GM04504 (cell line): ENCODE results near the gene LIN37.

Source experiments
- DNase-seq: peaks from one replicate; pipeline ENCODE4 v3.0.0-alpha.2; 2012; ENCODE audit warnings: low read depth

LIN37 gene

GRCh38 chr19:35748106-35749020, at the start of gene LIN37:
LIN37 (plus strand) TSS chr19:35748576; CDS start chr19:35748725, 149 bp downstream.
- peak; percentile 99 for DNase-seq

GRCh38 chr19:35702223-35703012, 46.0 kb upstream of the LIN37 start:
- peak; percentile 93 for DNase-seq

- DNase-seq: no peak
Measured at GRCh38 chr19:35703343-35703742, 45.0 kb upstream of the LIN37 start.

- DNase-seq: no peak
Measured at GRCh38 chr19:35704218-35704617, 44.2 kb upstream of the LIN37 start, which contains the start of gene ZBTB32. ZBTB32 (plus strand) TSS chr19:35704558; CDS start chr19:35714627, 10,069 bp downstream.

GRCh38 chr19:35708391-35708790, 40.0 kb upstream of the LIN37 start:
- DNase-seq: no peak

- DNase-seq: no peak
Measured at GRCh38 chr19:35710784-35711723, 37.3 kb upstream of the LIN37 start.

- no peak for DNase-seq
Measured at GRCh38 chr19:35712567-35713505, 35.5 kb upstream of the LIN37 start.

GRCh38 chr19:35713506-35713850, 34.9 kb upstream of the LIN37 start:
- no peak for DNase-seq

GRCh38 chr19:35713904-35714495, 34.4 kb upstream of the LIN37 start:
- DNase-seq: no peak

- no peak for DNase-seq
Measured at GRCh38 chr19:35714601-35715354, 33.6 kb upstream of the LIN37 start.

- DNase-seq: no peak
Measured at GRCh38 chr19:35715355-35715809, 33.0 kb upstream of the LIN37 start.

- DNase-seq: no peak
Measured at GRCh38 chr19:35715981-35716800, 32.2 kb upstream of the LIN37 start.

- peak; percentile 62 for DNase-seq
Measured at GRCh38 chr19:35716801-35717664, 31.3 kb upstream of the LIN37 start.

- peak; percentile 89 for DNase-seq
Measured at GRCh38 chr19:35717665-35718344, 30.6 kb upstream of the LIN37 start, which contains the start of gene KMT2B. KMT2B (plus strand) TSS chr19:35718003; CDS start chr19:35718019, 16 bp downstream.

GRCh38 chr19:35718345-35719041, 29.9 kb upstream of the LIN37 start:
- DNase-seq: no peak
